SHP77 treated with DMSO at 0.1 percent for 48 hours (cell line): ENCODE results near the gene DHRSX.
"Not testable (repeated sequence)": the region's sequence is repeated elsewhere in the genome, so short reads cannot be mapped to it uniquely, and the experiment has no call there.

ENCODE experiments used
- DNase-seq: peaks from one replicate; lab custom pipeline; 2025; lab: John Stamatoyannopoulos, UW

DHRSX gene

GRCh38 chrX:2315434-2315833 lies 185.3 kb downstream of the DHRSX start:
- no peak for DNase-seq

DNA sequence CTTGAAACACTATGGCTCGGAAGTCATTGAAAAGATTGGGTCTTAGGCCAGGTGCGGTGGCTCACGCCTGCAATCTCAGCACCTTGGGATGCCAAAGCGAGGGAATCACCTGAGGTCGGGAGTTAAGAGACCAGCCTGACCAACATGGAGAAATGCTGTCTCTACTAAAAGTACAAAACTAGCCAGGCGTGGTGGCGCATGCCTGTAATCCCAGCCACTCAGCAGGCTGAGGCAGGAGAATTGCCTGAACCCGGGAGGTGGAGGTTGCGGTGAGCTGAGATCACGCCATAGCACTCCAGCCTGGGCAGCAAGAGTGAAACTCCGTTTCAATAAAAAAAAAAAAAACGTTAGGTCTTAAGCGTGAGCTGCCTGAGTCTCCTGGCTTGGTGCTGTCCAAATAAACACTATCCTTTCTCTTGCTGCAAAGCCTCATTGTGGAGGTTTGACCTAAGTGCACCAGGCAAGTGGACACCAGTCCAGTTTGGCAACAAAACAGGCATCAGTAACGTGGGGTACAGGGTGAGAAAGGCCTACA lies 185.9 kb downstream of the DHRSX start:
- DNase-seq = no peak

- no peak for DNase-seq
Observed at GRCh38 chrX:2313864-2314640, 186.7 kb downstream of the DHRSX start.

GRCh38 chrX:2312061-2312591 lies 188.7 kb downstream of the DHRSX start:
- DNase-seq = not testable (repeated sequence)

DNA sequence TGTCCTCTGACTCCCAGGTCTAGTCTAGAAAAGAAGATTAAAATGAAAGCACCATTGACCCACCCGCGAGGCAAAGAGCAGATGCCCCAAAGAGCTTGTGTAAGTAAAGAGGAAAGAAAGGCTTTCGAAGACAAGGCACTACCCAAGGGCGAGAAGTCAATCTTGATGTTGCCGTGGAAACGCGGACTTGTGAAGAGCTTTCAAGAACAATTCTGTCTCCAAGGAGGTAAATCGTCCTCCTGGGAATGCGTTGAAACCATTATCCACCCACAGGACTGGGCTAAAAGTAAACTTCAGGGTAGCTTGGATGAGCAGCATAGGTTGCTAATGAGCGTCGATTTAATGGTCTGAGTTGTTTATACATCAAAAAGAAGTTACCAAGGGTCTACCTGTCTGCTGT lies 189.3 kb downstream of the DHRSX start:
- DNase-seq = no peak

GRCh38 chrX:2301901-2302300 lies 198.9 kb downstream of the DHRSX start:
- no peak for DNase-seq

- no peak for DNase-seq
Observed at GRCh38 chrX:2299871-2300270, 200.9 kb downstream of the DHRSX start.

DNA sequence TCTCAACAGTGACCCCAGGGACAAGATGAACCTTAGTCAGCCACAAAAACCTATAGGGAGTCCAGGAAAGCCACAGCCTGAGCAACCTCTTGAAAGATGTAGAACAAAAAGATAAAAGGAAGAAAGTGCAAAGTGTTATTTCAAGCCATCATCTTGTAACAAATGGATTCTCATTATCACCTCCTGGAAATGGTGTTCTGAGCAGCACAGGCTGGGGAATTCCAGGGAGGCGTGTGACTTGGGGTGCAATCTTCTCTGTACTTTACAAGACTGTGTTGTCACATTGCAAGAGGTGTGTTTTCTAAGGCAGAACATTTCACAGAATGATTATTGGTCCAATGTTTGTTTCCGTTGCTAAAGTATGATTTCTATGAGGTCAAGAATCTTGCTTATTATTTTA lies 214.0 kb downstream of the DHRSX start:
- DNase-seq = no peak

GRCh38 chrX:2284601-2285000 lies 216.2 kb downstream of the DHRSX start:
- DNase-seq = no peak

DNA sequence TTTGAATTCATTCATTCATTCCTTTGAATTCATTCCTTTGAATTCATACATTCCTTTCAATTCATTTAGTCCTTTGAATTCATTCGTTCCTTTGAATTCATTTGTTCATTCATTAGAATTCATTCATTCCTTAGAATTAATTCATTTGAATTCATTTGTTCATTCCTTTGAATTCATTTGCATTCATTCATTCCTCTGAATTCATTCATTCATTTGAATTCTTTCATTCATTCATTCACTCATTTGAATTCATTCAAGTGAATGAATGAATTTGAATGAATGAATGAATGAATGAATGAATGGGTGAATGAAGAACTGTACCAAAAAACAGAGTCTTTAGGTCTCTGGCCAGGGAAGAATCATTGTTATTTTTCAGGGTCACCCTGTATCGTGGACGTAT lies 216.6 kb downstream of the DHRSX start:
- no peak for DNase-seq

- no peak for DNase-seq
Observed at GRCh38 chrX:2283111-2283859, 217.5 kb downstream of the DHRSX start.

DNA sequence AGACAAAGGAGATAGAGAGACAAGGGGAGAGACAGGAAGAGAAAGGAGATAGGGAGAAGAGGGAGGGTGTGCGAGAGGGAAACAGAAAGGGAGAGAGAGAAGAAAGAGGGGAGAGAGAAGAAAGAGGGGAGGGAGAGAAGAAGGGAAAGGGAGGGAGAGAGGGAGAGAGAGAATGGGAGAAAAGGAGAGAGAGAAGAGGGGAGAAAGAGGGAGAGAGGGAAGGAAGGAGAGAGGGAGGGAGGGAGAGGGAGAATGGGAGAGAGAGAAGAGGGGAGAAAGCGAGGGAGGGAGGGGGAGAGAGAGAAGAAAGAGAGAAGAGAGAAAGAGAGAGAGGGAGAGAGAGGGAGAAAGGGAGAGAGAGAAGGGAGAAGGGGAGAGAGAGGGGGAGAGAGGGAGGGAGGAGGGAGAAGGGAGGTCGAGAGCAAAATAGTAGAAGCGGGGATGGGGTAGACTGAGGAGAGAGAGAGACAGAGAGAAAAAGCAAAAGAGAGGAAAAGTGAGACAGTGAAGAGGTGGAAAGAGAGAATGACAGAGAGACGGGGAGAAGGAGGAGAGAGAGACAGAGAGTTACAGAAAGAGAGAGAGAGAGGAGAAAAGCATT lies 218.2 kb downstream of the DHRSX start:
- no peak for DNase-seq

DNA sequence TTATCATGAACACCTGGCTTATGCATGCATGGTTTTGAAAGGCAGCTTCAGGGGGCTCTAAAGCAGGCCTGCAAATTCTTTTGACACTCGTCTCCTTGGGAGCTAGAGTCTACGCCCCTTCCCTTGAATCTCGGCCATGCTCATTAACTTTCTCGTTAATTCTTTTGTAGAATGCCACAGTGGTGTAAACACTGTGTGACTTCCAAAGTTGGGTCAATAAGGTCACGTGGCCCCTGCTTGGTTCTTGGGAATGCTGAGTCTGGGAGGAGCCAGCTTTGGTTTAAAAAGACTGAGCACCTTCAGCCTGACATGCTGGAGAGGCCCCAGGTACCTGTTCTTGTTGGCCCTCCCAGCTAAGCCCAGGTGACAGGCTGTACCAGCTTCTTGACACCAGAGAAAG lies 228.4 kb downstream of the DHRSX start:
- no peak for DNase-seq

GRCh38 chrX:2271595-2271994 lies 229.2 kb downstream of the DHRSX start:
- not testable (repeated sequence) for DNase-seq

- DNase-seq = not testable (repeated sequence)
Observed at GRCh38 chrX:2270783-2271182, 230.0 kb downstream of the DHRSX start.

GRCh38 chrX:2267890-2268289 lies 232.9 kb downstream of the DHRSX start:
- DNase-seq = no peak

- no peak for DNase-seq
Observed at GRCh38 chrX:2266445-2267349, 234.1 kb downstream of the DHRSX start.

DNA sequence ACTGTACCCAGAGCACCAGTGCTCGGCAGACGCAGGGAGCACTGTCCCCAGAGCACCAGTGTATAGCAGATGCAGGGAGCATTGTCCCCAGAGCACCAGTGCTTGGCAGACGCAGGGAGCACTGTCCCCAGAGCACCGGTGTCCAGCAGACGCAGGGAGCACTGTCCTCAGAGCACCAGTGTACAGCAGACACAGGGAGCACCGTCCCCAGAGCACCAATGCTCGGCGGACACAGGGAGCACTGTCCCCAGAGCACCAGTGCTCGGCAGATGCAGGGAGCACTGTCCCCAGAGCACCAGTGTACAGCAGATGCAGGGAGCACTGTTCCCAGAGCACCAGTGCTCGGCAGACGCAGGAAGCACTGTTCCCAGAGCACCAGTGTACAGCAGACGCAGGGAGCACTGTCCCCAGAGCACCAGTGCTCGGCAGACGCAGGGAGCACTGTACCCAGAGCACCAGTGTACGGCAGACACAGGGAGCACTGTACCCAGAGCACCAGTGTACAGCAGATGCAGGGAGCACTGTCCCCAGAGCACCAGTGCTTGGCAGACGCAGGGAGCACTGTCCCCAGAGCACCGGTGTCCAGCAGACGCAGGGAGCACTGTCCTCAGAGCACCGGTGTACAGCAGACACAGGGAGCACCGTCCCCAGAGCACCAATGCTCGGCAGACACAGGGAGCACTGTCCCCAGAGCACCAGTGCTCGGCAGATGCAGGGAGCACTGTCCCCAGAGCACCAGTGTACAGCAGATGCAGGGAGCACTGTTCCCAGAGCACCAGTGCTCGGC lies 234.9 kb downstream of the DHRSX start:
- DNase-seq = not testable (repeated sequence)

DNA sequence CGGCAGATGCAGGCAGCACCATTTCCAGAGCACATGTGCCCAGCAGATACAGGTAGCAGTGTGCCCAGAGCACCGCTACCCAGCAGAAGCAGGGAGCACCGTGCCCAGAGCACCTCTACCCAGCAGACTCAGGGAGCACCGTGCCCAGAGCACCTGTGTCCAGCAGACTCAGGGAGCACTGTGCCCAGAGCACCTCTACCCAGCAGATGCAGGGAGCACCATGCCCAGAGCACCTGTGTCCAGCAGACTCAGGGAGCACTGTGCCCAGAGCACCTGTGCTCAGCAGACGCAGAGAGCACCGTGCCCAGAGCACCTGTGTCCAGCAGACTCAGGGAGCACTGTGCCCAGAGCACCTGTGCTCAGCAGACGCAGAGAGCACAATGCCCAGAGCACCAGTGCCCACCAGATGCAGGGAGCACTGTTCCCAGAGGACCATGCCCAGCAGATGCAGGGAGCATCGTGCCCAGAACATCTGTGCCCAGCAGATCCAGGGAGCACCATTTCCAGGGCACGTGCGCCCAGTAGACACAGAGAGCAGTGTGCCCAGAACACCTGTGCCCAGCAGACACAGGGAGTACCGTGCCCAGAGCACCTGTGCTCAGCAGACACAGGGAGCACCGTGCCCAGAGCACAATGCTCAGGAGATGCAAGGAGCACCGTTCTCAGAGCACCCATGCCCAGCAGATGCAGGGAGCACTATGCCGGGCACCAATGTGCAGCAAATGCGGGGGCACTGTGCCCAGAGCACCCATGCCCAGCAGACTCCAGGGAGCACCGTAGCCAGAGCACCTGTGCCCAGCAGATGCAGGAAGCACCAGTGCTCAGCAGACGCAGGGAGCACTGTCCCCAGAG lies 236.4 kb downstream of the DHRSX start:
- no peak for DNase-seq

GRCh38 chrX:2263203-2263602 lies 237.6 kb downstream of the DHRSX start:
- no peak for DNase-seq
